ENCODE measurements around the gene USP43.
"Not testable (repeated sequence)": the region's sequence is repeated elsewhere in the genome, so short reads cannot be mapped to it uniquely, and the experiment has no call there.

USP43 gene

GRCh38 chr17:9658593-9659211 is 13.4 kb downstream of the USP43 start:
- no peak for DNase-seq (ENCODE audit: low spot score)

- DNase-seq (ENCODE audit: low spot score) = no peak
Observed at GRCh38 chr17:9661027-9661426, 15.7 kb downstream of the USP43 start.

GRCh38 chr17:9663511-9663910 is 18.2 kb downstream of the USP43 start:
- not testable (repeated sequence) for DNase-seq (ENCODE audit: low spot score)

- DNase-seq (ENCODE audit: low spot score) = no peak
Observed at GRCh38 chr17:9666461-9667050, 21.2 kb downstream of the USP43 start.

GRCh38 chr17:9668517-9668916 is 23.2 kb downstream of the USP43 start:
- no peak for DNase-seq (ENCODE audit: low spot score)

- no peak for DNase-seq (ENCODE audit: low spot score)
Observed at GRCh38 chr17:9669551-9670008, 24.3 kb downstream of the USP43 start.

- DNase-seq (ENCODE audit: low spot score) = no peak
Observed at GRCh38 chr17:9670596-9670995, 25.3 kb downstream of the USP43 start.

GRCh38 chr17:9671559-9671958 is 26.2 kb downstream of the USP43 start:
- DNase-seq (ENCODE audit: low spot score) = no peak

- DNase-seq (ENCODE audit: low spot score) = no peak
Observed at GRCh38 chr17:9672266-9672665, 26.9 kb downstream of the USP43 start.

GRCh38 chr17:9672691-9673090 is 27.4 kb downstream of the USP43 start:
- no peak for DNase-seq (ENCODE audit: low spot score)

- DNase-seq (ENCODE audit: low spot score) = no peak
Observed at GRCh38 chr17:9676084-9676483, 30.8 kb downstream of the USP43 start.

- DNase-seq (ENCODE audit: low spot score) = no peak
Observed at GRCh38 chr17:9676820-9677310, 31.5 kb downstream of the USP43 start.

GRCh38 chr17:9677411-9677810 is 32.1 kb downstream of the USP43 start:
- no peak for DNase-seq (ENCODE audit: low spot score)

GRCh38 chr17:9677896-9678295 is 32.6 kb downstream of the USP43 start:
- DNase-seq (ENCODE audit: low spot score) = no peak

GRCh38 chr17:9684955-9685621 is 39.8 kb downstream of the USP43 start:
- no peak for DNase-seq (ENCODE audit: low spot score)

- no peak for DNase-seq (ENCODE audit: low spot score)
Observed at GRCh38 chr17:9693755-9694154, 48.4 kb downstream of the USP43 start.

GRCh38 chr17:9696279-9697044 is 51.1 kb downstream of the USP43 start:
- no peak for DNase-seq (ENCODE audit: low spot score)

GRCh38 chr17:9700136-9700535 is 54.8 kb downstream of the USP43 start:
- no peak for DNase-seq (ENCODE audit: low spot score)

GRCh38 chr17:9700754-9701476 is 55.6 kb downstream of the USP43 start:
- no peak for DNase-seq (ENCODE audit: low spot score)

- no peak for DNase-seq (ENCODE audit: low spot score)
Observed at GRCh38 chr17:9702482-9702881, 57.2 kb downstream of the USP43 start.

GRCh38 chr17:9702914-9703780 is 57.8 kb downstream of the USP43 start:
- no peak for DNase-seq (ENCODE audit: low spot score)

All from Ammon's horn (tissue), 1 donor.